Stimulated activated CD4-positive, alpha-beta T cell treated with anti-CD3 and anti-CD28 coated beads, Interleukin-4, amount 100 ng/mL, for 4 hours (primary cell): ENCODE measurements around the gene KCNK5.
A peak's percentile ranks its signal among the peaks of the same experiment; 100 is the strongest.

Experiments used
- DNase-seq, 2 experiments: peaks; one replicate each; pipeline ENCODE4 v3.0.0-alpha.2; 2020

Gene KCNK5

DNA sequence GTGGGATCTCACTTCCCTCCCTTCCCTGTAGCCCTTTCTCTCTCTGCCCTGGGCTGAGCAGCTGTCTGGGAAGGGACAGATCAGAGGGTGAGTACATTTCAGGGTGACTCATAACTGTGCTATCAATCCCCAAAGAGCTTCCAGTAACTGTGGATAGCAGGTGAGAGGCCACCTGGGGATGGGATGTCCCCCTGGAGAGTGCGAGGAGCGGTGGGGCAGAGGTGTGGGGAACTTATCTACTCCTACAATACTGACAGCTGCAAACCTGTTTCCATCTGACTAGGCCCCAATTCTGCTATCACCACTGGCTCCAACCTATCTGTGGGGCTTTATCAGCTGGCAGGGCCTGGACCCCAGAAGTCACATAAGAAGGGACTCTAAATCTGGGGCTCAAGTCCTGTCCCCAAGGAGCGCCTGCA, 32.6 kb downstream of the KCNK5 start:
- DNase-seq = no peak

DNA sequence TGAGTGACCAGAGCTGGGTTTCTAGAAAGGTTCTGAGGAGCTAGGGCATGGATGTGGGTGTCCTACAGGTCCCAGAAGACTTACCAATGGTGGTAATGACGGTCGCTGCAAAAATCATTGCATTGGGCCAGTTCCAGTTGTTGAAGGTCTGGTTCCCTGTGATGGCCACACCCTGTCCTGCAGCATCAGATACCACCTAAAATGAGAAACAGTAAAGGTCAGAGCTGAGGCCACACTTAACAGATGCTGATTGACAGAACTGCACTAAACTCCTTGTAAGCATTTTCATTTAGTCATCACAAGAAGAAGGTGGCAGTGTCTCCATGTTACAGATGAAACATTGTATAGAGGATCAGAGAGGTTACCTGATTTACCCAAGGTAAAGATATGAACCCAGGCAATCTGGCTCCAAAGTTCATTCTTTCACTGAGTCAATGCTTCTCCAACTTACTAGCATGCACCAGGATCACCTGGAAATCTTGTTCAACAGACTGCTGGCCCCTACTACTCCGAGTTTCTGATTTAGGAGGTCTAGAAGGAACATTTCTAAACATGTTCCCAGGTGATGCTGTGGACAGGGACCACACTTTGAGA, 33.4 kb downstream of the KCNK5 start:
- no peak for DNase-seq

DNA sequence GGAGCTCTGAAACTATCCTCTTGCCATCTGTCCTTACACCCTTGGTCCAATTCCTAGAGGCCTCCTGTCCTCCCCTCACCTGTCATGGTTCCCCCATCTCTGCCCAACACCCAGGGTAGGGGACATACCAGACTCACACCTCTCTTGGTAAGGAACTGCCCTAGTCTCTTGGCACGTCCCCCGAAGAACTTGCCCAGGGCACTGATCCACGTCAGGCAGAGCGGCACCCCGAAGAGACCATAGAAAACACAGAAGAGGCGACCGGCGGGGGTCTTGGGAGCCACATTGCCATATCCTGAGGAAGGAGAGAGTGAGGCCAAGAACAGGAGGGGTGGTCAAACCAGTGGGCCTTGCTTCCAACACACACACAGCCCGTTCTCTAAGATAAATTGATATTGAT, 34.8 kb downstream of the KCNK5 start:
- no peak for DNase-seq

DNA sequence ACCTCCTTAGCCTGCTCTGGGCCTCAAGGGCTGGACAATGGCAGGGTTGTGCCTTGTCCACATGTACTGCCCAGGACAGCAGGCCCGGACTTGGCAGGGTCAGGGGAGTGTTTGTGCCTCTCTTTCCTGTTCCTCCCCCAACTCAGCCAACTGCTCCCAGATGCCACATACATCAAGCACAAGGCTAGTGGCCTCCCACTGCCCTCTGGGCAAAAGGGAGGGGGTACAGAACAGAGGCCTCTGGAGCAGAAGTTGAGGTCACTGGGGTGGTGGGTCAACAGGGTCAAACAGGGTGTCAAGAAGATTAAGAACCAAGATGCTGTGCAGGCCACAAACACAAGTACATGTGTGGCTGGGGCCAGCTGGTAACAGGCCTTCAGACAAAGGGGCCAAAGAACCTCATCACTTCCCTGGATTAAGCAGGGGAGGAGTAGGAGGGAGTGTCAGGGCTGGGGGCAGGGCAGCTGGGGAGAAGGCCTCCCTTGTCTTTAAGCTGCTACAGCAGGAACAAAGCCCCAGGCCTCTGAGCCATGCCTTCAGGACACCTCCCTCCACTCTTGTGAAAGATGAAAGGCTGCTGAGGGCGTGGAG, 36.0 kb downstream of the KCNK5 start:
- DNase-seq = no peak

DNA sequence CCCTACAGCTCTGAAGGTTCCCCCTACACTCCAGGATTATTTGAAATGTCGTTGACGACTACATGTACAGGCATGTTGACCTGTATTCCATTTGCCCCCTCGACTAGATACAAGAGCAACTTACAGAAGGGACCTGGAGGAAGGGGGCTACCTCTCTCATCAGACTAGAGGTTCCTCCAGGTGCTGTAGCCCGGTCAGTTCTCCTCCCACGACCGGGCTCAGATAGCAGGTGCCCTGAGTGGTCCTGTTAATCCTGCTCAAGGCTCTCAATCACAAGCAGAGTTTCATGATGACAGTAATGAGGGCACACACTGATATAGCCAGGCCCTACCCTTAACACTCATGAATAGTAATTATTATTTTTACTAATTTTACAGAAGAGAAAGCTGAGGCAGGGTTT, 36.5 kb downstream of the KCNK5 start:
- no peak for DNase-seq

DNA sequence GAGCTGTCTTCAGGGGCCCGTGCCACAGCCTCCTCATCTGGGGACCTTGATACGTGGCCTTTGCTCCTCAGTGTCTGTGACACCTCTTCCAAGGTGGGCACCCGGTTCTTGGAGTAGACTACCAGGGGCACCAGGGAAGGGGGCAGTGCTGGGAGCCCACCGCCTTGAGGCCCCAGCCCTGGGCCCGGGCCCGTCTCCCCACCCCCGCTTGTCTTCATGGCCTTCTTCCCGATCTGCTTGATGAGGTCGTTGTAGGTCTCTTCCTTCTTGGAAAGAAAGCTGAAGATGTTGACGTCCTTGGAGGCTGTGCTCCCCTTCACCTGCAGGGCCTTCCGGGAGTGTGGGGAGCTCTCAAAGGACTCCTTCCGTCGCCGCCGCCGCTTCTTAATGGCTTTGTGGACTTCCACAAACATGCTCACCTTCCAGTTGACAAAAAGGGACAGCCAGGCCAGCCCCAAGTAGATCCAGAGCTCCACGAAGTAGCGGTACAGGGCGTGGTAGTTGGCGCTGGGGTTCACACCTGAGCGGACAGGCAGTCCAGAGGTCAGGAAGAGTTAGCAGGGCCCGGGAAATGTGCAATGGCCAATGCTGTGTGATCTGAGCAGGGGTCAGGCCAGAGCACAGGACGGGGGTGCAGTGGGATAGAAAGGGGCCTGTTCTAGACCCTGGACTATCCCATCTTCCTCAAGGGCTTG, 37.9 kb downstream of the KCNK5 start:
- no peak for DNase-seq

DNA sequence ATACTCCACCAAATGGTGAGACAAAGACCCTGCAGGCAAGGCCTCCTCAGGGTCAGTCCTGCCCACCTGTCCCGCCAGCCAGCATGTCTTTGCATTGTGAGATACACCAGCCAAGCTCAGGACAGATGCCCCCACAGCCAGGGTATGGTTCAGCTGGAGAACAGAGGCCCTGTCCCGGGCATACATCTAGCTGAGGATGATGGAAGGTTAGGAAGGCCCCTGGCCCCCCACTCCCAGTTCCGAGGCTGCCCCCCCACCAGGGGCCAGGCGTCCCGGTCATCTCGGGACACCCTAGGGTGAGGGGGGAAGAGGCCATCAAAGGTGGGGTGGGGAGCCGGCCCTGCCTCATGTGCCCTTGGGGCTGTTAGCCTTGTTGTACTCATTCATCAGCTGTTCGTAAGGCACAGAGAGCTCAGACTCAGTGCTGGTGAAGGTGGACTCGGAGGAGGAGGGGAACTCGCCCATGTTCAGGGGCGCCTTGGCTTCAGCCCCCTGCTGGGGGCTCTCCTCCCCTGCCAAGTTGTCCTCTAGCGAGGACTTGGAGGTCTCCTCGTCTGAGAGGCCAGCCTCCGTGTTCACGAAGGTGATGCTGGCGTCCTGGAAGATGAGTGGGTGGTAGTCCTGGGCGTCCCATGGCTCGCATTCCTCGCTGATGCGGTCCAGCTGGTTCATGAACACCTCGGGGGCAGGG, 38.6 kb downstream of the KCNK5 start:
- no peak for DNase-seq

DNA sequence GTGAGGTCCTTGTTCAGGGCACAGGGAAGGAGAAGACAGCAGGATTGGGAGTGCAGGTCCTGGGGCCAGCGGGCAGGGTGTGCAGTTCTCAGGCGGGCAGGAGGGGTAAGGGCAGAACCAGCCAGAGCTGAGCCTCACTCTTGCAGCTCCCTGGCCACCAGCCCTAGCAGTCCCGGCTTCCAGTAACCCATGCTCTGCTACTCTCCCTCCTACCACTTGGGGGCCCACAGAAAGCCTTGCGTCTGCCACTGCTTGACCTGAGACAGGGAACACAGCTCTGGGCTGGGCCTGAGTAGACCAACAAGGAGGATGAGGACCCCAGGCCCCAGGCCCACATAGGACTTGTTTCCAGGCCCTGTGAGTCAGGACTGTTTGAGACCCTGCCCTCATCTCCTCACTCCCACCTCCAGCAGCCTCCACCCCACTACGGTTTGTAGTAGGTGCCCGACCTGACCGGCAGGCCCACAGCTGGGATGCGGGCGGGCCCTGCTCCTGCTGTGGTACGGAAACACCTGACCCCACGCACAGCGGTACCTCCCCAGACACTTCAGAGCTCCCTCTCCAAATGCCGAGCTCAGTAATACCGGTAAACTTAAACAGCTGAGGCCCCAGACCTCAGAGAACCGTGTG, 39.2 kb downstream of the KCNK5 start:
- no peak for DNase-seq

DNA sequence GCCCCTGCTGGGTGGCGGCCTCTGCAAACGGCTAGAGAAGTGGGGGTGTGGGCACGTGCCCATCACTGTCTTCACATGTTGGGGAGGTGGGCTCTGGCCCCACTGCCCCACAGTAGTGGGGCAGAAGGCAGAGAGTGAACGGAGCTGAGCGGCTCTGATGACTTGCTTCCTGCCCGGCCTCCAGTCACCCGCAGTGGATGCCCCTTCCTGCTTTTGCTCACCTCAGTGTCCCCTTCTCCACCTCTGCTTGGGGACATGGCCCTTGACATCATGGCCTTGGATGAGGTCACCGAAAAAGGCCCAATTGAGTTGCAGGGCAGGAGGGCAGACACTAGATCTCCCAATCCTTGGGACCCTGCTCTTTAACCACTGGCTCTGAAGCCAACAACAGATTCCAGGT, 40.1 kb downstream of the KCNK5 start:
- no peak for DNase-seq

DNA sequence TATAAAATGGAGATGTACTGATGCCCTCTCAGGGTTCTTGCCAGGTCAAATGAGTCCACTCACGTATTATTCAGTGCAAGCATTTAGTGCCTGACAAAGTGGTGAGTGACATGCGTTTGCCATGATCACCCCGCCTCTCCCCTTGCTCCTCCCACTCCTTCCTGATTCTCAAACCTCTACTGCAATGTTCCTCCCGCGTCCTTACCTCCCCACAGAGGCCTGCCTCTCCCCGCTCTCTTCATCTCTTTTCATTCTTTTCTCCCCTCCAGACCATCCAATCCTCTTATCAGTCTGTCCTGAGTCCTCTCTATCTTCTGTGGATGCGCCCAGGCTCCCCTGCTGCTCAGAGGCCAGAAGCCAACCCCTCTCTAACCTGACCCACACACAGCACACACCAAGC, 40.7 kb downstream of the KCNK5 start:
- peak in 1 of 2 experiments; percentile 35 for DNase-seq

DNA sequence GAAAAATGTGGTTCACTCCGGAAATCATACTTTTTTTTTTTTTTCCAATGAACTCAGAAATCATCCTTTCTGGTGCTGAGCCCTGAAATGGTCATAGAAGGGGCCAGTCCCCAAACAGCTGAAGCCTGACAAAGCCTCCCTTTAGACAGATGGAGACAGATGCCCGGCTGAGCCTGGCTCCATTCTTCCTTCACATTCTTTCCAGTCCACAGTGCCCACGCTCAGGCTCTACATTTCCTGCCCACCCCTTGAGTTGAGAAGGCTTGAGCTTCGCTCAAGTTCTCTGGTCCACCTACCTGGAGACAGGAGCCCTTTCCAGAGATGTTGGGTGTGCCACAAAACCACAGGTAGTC, 41.2 kb downstream of the KCNK5 start:
- no peak for DNase-seq

DNA sequence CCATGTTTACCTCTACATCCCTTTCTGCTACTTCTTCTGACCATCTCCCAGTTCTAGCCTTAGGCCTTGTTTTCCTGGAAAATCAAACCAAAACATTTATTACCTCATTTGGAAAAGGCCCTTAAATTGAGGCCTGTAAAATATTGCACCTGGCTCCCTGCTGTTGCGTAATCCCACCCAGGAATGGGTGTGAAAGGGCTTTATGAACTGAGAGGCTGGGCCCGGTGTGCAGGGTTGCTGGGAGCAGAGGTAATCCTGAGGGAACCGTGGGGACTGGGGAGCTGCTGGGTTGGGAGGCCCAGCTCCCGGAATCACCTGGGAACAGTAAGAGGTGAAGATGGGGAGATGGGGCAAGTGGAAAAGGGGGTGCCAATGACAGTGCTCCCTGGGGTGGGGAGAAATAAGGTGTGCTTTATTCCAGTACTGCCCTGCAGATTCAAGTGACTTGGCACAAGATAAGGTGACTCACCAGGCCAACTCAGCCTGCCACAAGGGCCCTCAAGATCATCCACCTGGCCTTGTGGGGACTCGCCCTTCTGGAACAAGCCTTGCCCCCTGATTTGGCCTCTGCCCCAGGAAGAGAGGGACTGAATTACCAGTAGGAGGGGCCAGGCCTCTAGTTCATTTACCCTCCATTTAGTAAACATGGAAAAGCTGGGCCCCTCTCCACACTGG, 44.2 kb downstream of the KCNK5 start:
- DNase-seq = no peak

DNA sequence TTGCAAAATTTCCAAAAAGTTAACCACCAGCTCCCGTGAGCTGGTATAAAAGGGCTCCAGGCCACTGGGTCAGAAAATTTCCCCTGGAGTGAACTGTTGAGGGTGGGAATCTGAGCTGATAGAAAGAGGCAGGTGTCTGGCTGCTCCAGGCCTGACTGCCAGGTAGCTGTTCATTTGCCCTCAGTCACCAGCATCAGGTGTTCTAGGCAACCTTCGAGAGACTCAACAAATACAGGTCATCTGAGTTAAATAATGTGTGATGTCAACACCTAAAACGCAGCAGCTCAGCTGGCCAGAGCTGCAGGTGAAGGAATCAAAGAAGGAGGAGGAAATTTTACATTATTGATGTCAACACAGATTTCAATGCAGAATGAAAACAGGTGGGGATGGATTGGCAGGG, 46.7 kb downstream of the KCNK5 start:
- DNase-seq = no peak

DNA sequence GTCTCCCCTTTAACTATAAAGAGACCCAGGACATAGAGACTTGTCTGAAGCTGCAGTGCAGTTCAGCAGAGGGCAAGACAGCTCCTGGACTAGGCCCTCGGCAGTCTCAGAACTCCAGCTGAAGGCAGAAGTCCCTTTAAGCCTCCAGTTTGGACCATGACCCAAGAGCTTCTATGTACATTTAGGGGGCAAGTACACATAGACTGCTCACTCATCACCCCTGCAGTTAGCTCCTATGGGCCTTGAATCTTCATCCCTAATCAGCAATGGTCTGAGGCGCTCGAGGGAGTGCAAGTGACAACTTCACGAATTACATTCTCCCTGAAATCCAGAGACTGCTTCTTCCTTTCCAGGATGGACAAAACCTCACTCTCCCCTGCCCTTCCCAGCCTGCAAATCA, 47.4 kb downstream of the KCNK5 start:
- no peak for DNase-seq

DNA sequence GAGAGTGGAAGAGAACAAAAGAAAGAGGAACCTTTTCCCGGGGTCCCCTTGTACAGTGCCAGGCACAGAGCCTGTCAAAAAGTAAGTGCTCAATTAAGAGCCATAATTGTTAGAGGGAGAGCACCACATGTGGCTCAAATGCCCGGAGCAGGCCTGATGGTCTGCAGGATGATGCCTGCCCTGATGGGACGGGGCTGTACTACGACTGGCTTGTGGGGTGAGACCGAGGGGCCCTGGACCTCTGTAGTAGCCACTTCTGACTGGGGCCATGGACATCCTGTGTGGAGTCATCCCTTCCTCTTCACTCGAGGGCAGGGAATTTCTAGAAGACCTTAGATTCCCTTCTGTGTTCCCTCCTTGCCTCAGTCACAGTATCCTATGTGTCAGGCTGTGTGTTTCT, 47.9 kb downstream of the KCNK5 start:
- DNase-seq = no peak

DNA sequence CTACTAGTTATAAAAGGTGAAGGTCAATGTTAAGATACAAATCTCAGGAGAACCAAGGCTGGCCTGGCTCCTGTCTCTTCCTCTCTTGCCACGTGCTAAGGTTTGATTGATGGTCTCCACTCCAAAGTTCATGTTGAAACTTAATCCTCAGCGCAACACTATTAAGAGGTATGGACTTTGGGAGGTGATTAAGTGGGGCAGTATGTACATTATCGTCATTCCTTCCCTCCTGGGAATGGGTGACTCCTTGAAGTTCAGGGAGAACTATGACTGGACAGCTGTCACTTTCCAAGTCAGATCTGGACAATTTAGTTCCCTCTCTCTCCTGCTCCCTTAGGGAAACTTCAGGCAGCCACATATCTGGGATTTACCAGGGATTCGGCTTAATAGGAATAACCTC, 50.5 kb downstream of the KCNK5 start:
- no peak for DNase-seq

DNA sequence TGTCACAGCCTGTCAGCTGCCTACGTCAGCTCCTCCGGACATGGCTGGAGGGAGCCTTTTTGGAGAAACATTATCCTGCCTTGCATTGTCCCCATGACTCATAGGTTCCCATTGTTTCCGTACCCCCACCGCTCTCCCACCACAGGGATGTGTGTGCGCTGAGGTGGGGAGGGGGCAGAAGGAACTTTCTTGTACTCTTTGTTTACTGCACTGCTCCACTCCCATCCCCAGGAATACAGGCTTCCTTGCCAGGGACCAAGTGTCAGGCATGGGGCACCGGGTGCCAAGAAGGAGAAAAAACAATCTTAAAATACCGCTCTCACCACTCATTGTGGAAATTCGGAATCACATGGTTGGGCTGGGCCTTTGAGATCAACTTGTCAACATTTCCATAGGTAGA, 51.0 kb downstream of the KCNK5 start:
- no peak for DNase-seq

DNA sequence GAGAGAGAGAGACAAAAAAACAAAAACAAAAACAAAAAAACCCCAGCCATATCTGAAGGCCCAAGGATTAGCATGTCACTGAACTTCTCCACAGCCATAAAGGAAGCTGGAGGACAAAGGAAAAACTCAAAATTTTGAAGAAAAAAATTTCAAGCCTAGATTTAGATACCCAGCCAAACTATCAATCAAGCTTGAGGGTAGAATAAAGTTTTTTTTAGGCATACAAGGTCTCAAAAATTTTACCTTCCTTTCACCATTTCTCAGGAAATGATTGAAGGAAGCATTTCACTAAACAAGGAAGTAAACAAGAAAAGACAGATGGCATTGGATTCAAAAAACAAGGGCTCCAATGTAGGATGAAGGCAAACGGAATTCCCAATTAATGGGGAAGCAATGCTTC, 52.1 kb downstream of the KCNK5 start:
- no peak for DNase-seq

DNA sequence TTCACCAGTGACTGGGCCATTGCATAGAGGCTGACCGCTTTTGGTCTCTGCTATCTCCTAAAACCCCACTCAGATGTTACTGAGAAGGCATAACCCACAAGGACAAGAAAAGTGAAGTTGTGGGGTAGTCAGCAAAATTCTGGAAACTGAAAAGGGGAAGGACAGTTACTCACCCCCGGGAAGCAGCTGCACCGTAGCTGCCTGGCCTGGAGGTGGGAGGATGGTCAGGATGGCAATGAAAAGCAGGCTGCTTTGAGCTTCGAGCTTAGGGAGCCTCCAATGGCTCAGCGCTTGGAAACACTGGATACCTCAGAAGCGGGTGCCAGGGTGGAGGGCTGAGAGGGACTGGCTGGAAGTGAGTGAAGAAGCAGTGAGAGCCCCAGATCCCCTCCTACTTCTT, 56.0 kb downstream of the KCNK5 start:
- no peak for DNase-seq

DNA sequence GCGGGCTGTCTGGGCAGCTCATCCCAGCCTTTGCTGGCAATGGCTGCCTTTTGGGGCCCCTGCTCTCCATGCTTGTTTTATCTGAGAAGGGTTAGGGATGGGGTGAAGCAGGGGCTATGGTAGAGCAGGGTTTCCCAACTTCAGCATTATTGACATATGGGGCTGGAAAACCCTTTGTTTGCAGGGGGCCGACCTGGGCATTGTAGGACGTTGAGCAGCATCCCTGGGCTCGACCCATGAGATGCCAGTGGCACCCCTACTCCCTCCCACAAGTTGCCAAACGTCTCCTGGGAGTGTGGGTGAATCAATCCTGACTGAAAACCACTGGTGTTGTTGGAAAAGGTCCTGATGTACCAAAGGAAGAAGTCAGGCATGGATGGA, 56.9 kb downstream of the KCNK5 start:
- no peak for DNase-seq

DNA sequence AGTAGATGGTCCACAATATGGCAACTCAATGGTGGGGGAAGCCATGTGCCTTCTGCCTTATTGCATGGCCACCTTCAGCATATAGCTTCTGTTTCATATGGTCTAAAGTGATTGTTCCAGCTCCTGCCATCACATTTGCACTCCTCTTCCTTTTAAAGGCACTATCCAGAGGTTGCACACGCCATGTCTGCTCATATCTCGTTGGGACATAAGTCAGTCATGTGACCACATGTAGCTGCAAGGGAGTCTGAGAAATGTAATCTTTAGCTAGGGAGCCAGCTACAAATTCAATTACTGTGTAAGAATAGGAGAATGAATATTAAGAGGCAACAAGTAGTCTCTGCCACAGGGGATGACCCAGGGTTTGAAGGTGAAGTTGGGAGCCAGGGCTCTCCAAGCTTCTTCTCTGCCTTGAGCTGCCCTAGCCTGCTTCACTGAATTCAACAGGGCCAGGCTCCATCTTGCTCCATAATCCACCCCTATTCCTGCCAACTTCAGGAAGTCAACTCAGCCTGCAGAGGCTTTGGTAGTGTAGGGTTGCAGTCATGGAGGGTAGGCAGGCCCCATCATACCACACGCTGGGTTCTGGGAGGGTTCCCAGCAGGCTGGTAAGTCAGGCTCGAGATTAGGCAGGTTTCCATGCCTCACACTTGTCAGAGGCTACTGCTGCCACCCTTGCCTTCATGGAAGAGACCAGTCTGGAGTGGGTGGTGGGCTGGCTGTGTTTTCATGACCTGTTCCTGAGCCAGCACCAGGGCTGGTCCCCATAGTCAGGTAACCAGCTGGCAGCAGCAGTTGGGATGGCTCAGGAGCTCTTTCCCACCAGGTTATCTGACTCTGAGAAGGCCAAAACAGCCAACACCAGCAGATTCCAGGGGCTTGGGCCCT, 57.5 kb downstream of the KCNK5 start:
- DNase-seq = no peak

DNA sequence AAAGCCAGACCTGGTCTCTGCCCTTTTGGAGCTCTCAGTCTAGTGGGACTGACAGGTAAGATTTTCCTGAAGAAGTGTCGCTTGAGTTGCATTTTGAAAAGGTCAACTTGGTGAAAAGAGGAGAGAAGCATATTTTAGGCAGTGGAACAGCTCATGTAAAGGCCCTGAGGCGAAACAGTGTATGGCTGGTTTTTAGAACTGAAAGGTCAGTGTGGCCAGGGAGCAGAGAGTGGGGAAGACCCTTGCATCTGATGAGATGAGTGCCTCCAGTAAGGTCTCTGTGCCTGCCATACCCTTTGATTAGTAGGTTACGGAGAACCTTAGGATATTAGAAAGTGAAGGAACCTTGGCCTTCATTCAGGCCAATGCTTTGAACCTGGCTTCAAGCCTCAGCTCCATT, 58.4 kb downstream of the KCNK5 start:
- no peak for DNase-seq
